A375 (cell line): ENCODE data around the gene SEH1L. TPM values are rescaled to one million over a fixed set of nuclear protein-coding genes. Genes with fewer than 3 reads are reported as not detected.

Source experiments
- total RNA-seq: library from RNA; depleted of rRNA; stranded (reverse); fragments of >200 nt; shearing (Covaris generic); gene quantifications from 2 replicates; pipeline ENCODE4 v1.2.3, GENCODE V29; 2014; rRNA removed

SEH1L gene, protein sequence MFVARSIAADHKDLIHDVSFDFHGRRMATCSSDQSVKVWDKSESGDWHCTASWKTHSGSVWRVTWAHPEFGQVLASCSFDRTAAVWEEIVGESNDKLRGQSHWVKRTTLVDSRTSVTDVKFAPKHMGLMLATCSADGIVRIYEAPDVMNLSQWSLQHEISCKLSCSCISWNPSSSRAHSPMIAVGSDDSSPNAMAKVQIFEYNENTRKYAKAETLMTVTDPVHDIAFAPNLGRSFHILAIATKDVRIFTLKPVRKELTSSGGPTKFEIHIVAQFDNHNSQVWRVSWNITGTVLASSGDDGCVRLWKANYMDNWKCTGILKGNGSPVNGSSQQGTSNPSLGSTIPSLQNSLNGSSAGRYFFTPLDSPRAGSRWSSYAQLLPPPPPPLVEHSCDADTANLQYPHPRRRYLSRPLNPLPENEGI
- total RNA-seq = 33.4 and 40.7 TPM in 2 replicates

DNA sequence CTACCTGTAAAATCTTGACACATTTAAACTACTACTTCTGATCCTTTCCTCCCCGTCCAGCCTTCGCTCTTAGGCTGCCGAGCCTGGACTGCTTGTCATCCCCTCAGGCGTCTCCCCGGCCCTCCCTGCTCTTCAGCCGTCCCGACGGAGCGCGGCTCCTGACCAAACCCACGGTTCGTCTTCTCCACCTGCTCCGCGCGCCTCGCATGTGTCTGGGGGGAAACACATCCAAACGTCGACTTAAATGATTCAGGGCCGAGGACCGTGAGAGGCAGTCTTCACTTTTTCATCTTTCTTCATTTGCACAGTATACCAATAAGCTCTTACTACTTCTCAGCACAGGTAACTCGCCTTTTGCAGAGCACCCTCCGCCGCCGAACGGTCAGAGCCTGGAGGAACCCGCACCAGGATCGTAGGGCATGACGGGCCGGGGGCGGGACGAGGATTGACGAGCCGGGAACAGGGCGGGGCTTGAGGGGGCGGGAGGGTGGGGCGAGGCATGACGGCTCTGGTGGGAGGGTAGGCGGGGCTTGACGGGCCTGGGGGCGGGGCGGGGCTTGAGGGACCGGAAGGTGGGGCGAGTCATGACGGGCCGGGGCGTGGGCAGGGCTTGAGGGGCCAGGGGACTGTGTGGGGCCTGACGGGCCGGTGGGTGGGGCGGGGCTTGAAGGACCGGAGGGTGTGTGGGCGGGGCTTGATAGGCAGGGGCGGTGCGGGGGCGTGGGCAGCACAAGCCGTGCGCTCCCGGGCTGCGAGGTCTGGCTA lies at the start of gene SEH1L:
Gene SEH1L, plus strand, starts transcription at position 727 of the 765 bp plus-strand sequence. CDS start 111 bp downstream, outside the sequence.

DNA sequence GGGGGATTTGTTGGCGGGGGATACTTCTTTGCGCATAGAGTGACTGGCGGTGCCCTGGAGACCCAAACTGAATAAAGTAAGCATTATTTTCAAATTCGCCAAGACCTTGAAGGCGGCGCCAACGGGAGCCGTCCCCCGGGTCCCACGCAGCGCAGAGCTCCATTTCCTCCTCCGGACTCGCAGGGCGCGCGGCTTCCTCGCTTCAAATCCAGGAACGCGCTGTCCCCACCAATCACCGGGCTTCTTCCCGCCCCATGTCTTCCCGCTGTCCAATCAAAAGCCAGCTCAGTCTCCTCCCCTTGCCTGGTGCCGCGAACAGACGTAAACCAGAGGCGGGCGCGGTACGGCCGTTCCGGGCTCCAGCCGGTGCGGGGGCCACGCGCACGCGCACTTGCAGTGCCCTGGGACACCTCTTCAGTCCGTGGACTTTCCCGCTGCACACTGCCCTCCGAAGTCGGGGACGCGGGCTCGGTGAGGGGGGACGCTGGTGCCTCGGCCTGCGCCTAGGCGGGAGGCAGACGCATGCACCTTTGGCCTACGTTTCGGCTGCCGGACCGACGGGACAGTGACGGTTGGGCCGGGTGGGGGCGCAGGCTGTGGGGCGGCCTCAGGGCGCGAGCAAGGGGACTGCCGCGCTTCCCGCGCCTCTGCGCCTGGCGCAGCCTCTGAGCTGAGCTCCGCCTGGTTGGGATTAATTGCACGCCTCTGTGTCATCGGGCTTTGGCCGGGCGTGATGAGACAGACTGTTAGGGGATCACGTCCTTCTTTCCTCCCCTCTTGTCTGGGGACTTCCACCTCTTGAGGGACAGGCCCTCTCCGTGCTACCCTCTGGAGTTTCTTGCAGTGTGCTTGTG lies 43.4 kb downstream of the SEH1L start, which contains the start of gene CEP192:
Gene CEP192, plus strand, starts transcription at position 396 of the 854 bp plus-strand sequence. CDS start 8,063 bp downstream, outside the sequence.

Other genes starting within 250 kb of the SEH1L start
- 11.7 and 15.2 TPM in 2 replicates for gene CEP76, start 245.3 kb upstream of the SEH1L start, total RNA-seq
- 37.8 and 41.1 TPM in 2 replicates for gene PSMG2, start 245.0 kb upstream of the SEH1L start, total RNA-seq
- 26.5 and 27.2 TPM in 2 replicates for gene PTPN2, start 63.8 kb upstream of the SEH1L start, total RNA-seq
- 15.6 and 15.7 TPM in 2 replicates for gene CEP192, start 43.4 kb downstream of the SEH1L start, total RNA-seq